GM19397 (cell line): ENCODE measurements around the gene COL23A1.

Experiments used
- ATAC-seq: cut with Tn5 transposase; IDR thresholded peaks from one replicate; pipeline ENCODE4 v1.9.1; 2021; ENCODE audit warnings: mild to moderate bottlenecking, moderate library complexity; ENCODE audit not compliant: unreplicated experiment

COL23A1 gene

GRCh38 chr5:178441486-178442270, 148.5 kb downstream of the COL23A1 start:
- ATAC-seq, result no peak

GRCh38 chr5:178440181-178440580, 150.0 kb downstream of the COL23A1 start:
- ATAC-seq, result no peak

- no peak for ATAC-seq
Observed at GRCh38 chr5:178439493-178440180, 150.6 kb downstream of the COL23A1 start.

GRCh38 chr5:178438796-178439195, 151.4 kb downstream of the COL23A1 start:
- no peak for ATAC-seq

GRCh38 chr5:178437386-178438075, 152.7 kb downstream of the COL23A1 start:
- no peak for ATAC-seq

GRCh38 chr5:178436326-178436940, 153.8 kb downstream of the COL23A1 start:
- ATAC-seq, result no peak

- ATAC-seq, result no peak
Observed at GRCh38 chr5:178435321-178436238, 154.6 kb downstream of the COL23A1 start.

GRCh38 chr5:178434851-178435250, 155.3 kb downstream of the COL23A1 start:
- no peak for ATAC-seq

- ATAC-seq, result no peak
Observed at GRCh38 chr5:178434016-178434761, 156.0 kb downstream of the COL23A1 start.

- ATAC-seq, result no peak
Observed at GRCh38 chr5:178433273-178433775, 156.9 kb downstream of the COL23A1 start.

- no peak for ATAC-seq
Observed at GRCh38 chr5:178432421-178433272, 157.5 kb downstream of the COL23A1 start.

GRCh38 chr5:178431782-178432165, 158.4 kb downstream of the COL23A1 start:
- no peak for ATAC-seq

GRCh38 chr5:178431063-178431781, 159.0 kb downstream of the COL23A1 start:
- no peak for ATAC-seq

- ATAC-seq, result no peak
Observed at GRCh38 chr5:178430186-178431062, 159.8 kb downstream of the COL23A1 start.

- no peak for ATAC-seq
Observed at GRCh38 chr5:178429491-178430185, 160.6 kb downstream of the COL23A1 start.

- no peak for ATAC-seq
Observed at GRCh38 chr5:178429156-178429468, 161.1 kb downstream of the COL23A1 start.
